GM21447 (cell line): ENCODE results near the gene AHRR.

ENCODE experiments used
- ATAC-seq: cut with Tn5 transposase; IDR thresholded peaks from one replicate; pipeline ENCODE4 v1.9.1; 2021; ENCODE audit not compliant: unreplicated experiment

The AHRR gene

DNA sequence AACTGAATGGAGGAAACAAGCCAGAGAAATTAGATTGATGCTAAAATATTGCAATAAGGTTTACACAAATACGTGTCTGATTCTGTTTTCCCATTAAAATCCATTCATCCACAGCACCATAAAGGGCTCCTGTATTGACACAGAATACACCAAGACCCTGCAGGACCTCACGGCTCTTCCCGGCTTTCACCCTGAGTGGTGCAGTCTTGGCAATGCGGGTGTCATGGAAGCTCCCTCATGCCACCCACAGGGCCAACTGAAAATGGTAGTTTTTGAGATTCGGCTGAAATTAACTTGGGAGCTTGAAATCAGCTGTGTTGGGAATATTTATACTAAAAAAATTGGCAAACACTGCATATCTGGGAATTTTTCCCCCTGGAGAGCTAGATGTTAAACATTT, 104.2 kb downstream of the AHRR start:
- no peak for ATAC-seq

DNA sequence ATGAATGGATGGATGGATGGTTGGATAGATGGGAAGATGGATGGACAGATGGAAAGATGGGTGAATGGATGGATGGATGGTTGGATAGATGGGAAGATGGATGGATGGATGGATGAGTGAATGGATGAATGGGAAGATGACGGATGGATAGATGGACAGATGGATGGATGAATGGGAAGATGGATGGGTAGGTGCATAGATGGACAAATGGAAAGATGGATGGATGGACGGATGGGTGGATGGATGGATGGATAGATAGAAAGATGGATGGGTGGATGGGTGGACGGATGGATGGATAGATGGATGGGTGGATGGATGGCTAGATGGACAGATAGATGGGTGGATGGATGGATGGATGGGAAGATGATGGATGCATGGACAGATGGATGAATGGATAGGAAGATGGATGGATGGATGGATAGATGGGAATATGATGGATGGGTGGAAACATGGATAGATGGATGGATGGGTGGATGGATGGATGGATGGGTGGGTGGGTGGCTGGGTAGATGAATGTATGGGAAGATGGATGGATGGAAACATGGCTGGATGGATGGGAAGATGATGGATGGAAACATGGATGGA, 105.0 kb downstream of the AHRR start:
- no peak for ATAC-seq

GRCh38 chr5:427415-428087, 106.0 kb downstream of the AHRR start:
- no peak for ATAC-seq

GRCh38 chr5:428219-428618, 106.7 kb downstream of the AHRR start:
- no peak for ATAC-seq

- ATAC-seq, result no peak
Observed at GRCh38 chr5:428754-429452, 107.4 kb downstream of the AHRR start.

- no peak for ATAC-seq
Observed at GRCh38 chr5:429453-430188, 108.1 kb downstream of the AHRR start.

DNA sequence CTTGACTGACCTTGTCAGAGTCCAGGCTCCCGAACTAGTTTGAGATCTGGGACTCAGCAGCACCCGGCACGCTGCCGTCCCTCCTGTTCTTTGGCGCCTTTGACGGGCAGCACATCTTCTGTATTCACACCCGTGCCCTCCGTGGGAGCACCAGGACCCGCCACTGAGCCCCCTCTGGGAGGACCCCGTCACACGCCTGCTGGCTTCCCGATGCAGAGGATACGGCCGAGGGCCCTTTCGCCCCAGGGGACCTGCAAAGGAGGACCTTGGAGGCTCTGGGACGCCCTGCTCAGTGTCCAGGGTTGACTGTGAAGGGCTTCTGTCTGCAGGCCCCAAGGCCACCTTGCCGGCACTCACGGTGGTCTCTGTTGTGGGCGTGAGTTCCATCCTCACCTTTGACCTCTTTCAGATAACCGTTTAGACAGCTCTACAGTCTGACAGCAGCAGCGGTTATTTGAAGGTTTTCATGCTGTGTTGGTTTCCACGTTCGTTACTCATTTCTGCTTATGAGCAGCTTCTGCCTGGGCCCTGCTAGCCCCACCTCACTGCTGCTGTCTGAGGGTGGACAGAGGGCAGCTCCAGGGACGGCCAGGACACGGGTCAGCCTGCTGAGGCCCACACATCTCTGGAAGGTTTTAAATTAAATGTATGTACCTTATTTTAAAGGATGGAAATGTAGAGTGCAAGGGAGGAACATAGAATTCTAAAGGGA, 108.9 kb downstream of the AHRR start:
- ATAC-seq, result no peak

GRCh38 chr5:431001-431710, 109.6 kb downstream of the AHRR start:
- peak; percentile 76 for ATAC-seq

DNA sequence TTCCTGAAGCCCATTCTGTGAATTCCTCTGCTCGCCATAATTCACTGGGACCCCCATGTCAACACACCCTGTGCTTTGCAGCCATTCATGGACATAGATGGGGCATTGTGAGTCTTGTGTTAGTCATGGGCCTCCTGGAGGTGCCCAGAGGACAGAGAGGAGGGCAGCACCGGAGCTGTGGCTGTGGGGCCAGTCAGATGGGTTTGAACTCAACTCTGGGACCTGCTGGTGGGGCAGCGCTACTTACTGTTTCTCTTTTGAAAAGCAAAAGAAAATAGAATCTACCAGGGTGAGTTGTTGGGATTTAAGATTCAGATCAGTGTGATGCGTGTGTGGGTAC, 110.2 kb downstream of the AHRR start:
- no peak for ATAC-seq

GRCh38 chr5:432201-432927, 110.8 kb downstream of the AHRR start:
- no peak for ATAC-seq

GRCh38 chr5:432928-433791, 111.6 kb downstream of the AHRR start:
- no peak for ATAC-seq

- no peak for ATAC-seq
Observed at GRCh38 chr5:433836-434235, 112.3 kb downstream of the AHRR start.

DNA sequence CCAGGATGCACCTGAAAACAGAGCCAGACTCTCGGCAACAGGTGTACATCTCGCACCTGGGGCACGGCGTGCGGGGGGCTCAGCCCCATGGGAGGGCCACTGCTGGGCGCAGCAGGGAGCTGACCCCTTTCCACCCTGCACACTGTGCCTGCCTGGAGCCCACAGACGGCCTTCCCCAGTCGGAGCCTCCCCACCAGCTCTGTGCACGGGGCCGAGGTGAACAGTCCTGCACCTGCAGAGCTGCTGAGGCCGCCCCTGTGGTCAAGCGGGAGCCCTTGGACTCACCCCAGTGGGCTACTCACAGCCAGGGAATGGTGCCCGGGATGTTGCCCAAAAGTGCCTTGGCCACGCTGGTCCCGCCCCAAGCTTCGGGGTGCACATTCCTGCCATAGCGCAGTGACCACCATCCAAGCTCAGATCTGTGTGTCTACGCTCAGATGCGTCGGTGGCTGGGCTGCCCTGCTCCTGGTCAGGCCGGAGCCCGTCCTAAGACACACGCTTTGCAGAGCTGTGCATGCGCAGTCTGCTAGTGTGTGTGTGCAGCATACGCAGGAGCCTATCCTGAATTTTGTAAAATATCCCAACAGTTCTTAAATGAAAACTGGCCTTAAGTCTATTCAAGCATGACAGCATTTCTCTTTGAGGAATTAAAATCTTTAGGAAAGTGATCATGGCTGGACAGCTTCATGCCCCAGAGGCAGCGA, 113.1 kb downstream of the AHRR start:
- no peak for ATAC-seq

- no peak for ATAC-seq
Observed at GRCh38 chr5:435156-435790, 113.8 kb downstream of the AHRR start.

GRCh38 chr5:435961-436640, 114.6 kb downstream of the AHRR start:
- no peak for ATAC-seq

DNA sequence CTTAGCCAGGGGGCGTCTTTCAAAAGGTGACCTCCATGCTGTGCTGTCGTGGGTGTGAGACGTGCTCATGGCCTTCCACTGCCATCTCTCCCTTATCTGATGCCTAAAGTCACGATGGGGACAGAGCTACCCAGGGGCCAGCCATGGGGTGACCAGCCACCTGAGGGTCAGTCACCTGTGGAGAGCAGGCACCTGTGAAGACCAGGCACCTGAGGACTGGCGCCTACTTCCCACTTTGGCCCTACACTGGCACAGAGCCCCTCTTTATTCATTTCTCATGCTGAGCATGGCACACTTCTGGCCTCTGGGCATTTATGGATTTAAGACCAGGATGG, 115.1 kb downstream of the AHRR start:
- ATAC-seq, result no peak

GRCh38 chr5:437281-437771, 115.8 kb downstream of the AHRR start:
- no peak for ATAC-seq
